ENCODE measurements around the gene CHD6.

- TF ChIP-seq, protein P1, sequence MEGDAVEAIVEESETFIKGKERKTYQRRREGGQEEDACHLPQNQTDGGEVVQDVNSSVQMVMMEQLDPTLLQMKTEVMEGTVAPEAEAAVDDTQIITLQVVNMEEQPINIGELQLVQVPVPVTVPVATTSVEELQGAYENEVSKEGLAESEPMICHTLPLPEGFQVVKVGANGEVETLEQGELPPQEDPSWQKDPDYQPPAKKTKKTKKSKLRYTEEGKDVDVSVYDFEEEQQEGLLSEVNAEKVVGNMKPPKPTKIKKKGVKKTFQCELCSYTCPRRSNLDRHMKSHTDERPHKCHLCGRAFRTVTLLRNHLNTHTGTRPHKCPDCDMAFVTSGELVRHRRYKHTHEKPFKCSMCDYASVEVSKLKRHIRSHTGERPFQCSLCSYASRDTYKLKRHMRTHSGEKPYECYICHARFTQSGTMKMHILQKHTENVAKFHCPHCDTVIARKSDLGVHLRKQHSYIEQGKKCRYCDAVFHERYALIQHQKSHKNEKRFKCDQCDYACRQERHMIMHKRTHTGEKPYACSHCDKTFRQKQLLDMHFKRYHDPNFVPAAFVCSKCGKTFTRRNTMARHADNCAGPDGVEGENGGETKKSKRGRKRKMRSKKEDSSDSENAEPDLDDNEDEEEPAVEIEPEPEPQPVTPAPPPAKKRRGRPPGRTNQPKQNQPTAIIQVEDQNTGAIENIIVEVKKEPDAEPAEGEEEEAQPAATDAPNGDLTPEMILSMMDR (conservative IDR thresholded peaks at IDR 0.05): no peak
- TF ChIP-seq ZFX (IDR thresholded peaks at IDR 0.05): no peak
These were observed 190.3 kb downstream of the CHD6 start for GRCh38 chr20:41427833-41428232.

Measured in C4-2B (cell line).